DND-41 (cell line): ENCODE results near the gene TDRD7.

ENCODE experiments used
- ATAC-seq: fragments of 200-7000 bp; cut with Tn5 transposase; 3 replicates; pipeline ENCODE4 v1.9.1; 2021; ENCODE audit warnings: low read depth; ENCODE audit not compliant: insufficient read depth
- DNase-seq: peaks from one replicate; pipeline ENCODE4 v3.0.0-alpha.2; 2020
- H2AFZ ChIP-seq: 2 replicates; pipeline ENCODE4 v1.6.0; 2012; ENCODE audit warnings: low read depth, low read length
- H3K27ac ChIP-seq: 2 replicates; pipeline ENCODE4 v1.5.1; 2012; ENCODE audit warnings: low read length, inconsistent platforms
- H3K27me3 ChIP-seq: fragments of 200-600 bp; sonication (generic); 2 replicates; pipeline ENCODE4 v1.6.0; 2012; ENCODE audit warnings: low read length, mild to moderate bottlenecking, inconsistent platforms; ENCODE audit not compliant: insufficient read depth, poor library complexity
- H3K36me3 ChIP-seq: 2 replicates; pipeline ENCODE4 v1.5.1; 2012; ENCODE audit warnings: low read length, inconsistent platforms; ENCODE audit not compliant: insufficient read depth
- H3K4me1 ChIP-seq: 2 replicates; pipeline ENCODE4 v1.5.1; 2012; ENCODE audit warnings: mild to moderate bottlenecking, low read length; ENCODE audit not compliant: insufficient read depth
- H3K4me2 ChIP-seq: 2 replicates; pipeline ENCODE4 v1.6.0; 2012; ENCODE audit warnings: mild to moderate bottlenecking, moderate library complexity, low read length, inconsistent platforms; ENCODE audit not compliant: insufficient read depth
- H3K4me3 ChIP-seq, 2 experiments: fragments of 200-600 bp in 1 of 2; shearing (Covaris generic) in 1 of 2; 2 replicates each; pipeline ENCODE4 v1.5.1; 2012 to 2016; ENCODE audit warnings: inconsistent platforms in 2 of 2, low read length in 2 of 2, mild to moderate bottlenecking in 2 of 2, low read depth in 1 of 2, moderate library complexity in 1 of 2
- H3K79me2 ChIP-seq: 2 replicates; pipeline ENCODE4 v1.6.0; 2012; ENCODE audit warnings: low read length, inconsistent platforms; ENCODE audit not compliant: insufficient read depth
- H3K9ac ChIP-seq: 2 replicates; pipeline ENCODE4 v1.6.0; 2012; ENCODE audit warnings: low read depth, mild to moderate bottlenecking, inconsistent platforms, low read length, moderate library complexity
- H3K9me3 ChIP-seq: 2 replicates; pipeline ENCODE4 v1.5.1; 2012; ENCODE audit warnings: low read length, moderate library complexity, mild to moderate bottlenecking, inconsistent platforms; ENCODE audit not compliant: insufficient read depth, severe bottlenecking
- H4K20me1 ChIP-seq: 2 replicates; pipeline ENCODE4 v1.6.0; 2012; ENCODE audit warnings: low read length; ENCODE audit not compliant: insufficient read depth
- CTCF ChIP-seq: IDR thresholded peaks from 2 replicates; pipeline ENCODE4 v1.5.1; 2012; ENCODE audit warnings: borderline replicate concordance, low read length, moderate library complexity, mild to moderate bottlenecking; ENCODE audit not compliant: poor library complexity, severe bottlenecking; ENCODE audit errors: extremely low read depth
- EZH2 ChIP-seq: IDR thresholded peaks from 3 replicates; pipeline ENCODE4 v1.6.1; 2012; ENCODE audit warnings: borderline replicate concordance, low read depth, mild to moderate bottlenecking, moderate library complexity, low read length, inconsistent platforms; ENCODE audit not compliant: severe bottlenecking

Gene TDRD7

DNA sequence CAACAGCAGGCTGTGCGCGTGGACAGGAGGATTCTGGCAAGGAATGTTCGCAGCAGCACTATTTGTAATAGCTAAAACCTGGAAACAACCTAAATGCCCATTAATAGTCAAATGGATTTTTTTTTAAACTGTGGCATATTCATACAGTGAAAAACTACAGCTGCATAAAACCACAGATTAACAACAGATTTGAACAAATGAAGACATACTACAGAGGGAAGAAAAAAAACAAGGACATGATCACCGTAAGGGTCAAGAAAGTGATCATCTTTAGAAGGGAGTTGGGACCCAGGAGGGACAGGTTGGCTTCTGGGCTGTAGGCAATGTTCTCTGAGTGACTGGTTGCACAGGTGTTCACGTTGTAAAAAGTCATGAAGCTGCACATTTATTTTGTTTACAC lies 88.4 kb downstream of the TDRD7 start:
- Histone ChIP-seq H3K9me3 (no peaks in the 10 kb centered on the region), H3K9ac (no peak overlapping the region), H4K20me1 (no peaks in the 10 kb centered on the region), H3K27me3 (peaks cover 31% of the 10 kb centered on the region), H3K4me3 (no peak overlapping the region), H3K4me2 (no peak overlapping the region), H3K27ac (no peak overlapping the region), H3K4me1 (peaks cover 7% of the 10 kb centered on the region; the same call in 1 of the 2 replicates), H2AFZ (no peak overlapping the region), H3K79me2 (no peaks in the 10 kb centered on the region), H3K36me3 (no peaks in the 10 kb centered on the region)
- DNase-seq, result no peak
- no peak for ATAC-seq
- TF ChIP-seq CTCF (no peak), EZH2 (no peak)

- Histone ChIP-seq H4K20me1 (no peaks in the 10 kb centered on the region), H3K36me3 (no peaks in the 10 kb centered on the region), H2AFZ (no peak overlapping the region; the same call in 1 of the 2 replicates), H3K27me3 (peaks cover 36% of the 10 kb centered on the region), H3K4me1 (peaks cover 7% of the 10 kb centered on the region; the same call in 1 of the 2 replicates), H3K9ac (no peak overlapping the region), H3K9me3 (no peaks in the 10 kb centered on the region), H3K4me2 (peak overlapping the region; percentile 56), H3K79me2 (no peaks in the 10 kb centered on the region), H3K27ac (no peak overlapping the region), H3K4me3 (peak overlapping the region in 1 of 2 experiments; percentile 24; a peak in 1 of 4 replicates)
- ATAC-seq, result no peak
- no peak for DNase-seq
- TF ChIP-seq EZH2 (no peak), CTCF (no peak)
These were observed 88.9 kb downstream of the TDRD7 start for GRCh38 chr9:97500765-97501176.

- H3K27me3 ChIP-seq, result peaks cover 37% of the 10 kb centered on the region
- no peaks in the 10 kb centered on the region for H3K36me3 ChIP-seq
- H3K27ac ChIP-seq, result no peak within 1 kb of the TSS
- peak; percentile 37 for DNase-seq
- ATAC-seq, result peak; percentile 76
- H3K4me2 ChIP-seq, result peak within 1 kb of the TSS; percentile 56
- H3K79me2 ChIP-seq, result no peaks in the 10 kb centered on the region
- no peaks in the 10 kb centered on the region for H3K9me3 ChIP-seq
- TF ChIP-seq CTCF (peak; percentile 20), EZH2 (peak; percentile 75)
- H3K4me1 ChIP-seq, result peaks cover 7% of the 10 kb centered on the region; the same call in 1 of the 2 replicates
- H4K20me1 ChIP-seq, result no peaks in the 10 kb centered on the region
- H2AFZ ChIP-seq, result no peak within 1 kb of the TSS; the same call in 1 of the 2 replicates
- H3K9ac ChIP-seq, result no peak within 1 kb of the TSS
- peak within 1 kb of the TSS in 1 of 2 experiments; percentile 32; a peak in 1 of 4 replicates for H3K4me3 ChIP-seq
These were observed 89.5 kb downstream of the TDRD7 start, which contains the start of gene TMOD1 for GRCh38 chr9:97501177-97501971. Gene TMOD1, plus strand, starts transcription at chr9:97501666. Its CDS starts 22,523 bp downstream, at chr9:97524189.
